Panc1 (cell line): ENCODE data around the gene DOK7. TPM values are rescaled to one million over a fixed set of nuclear protein-coding genes. Genes with fewer than 3 reads are reported as not detected.

ENCODE experiments used
- ATAC-seq: fragments of 200-7000 bp; cut with Tn5 transposase; 2 replicates; pipeline ENCODE4 v1.9.1; 2020; ENCODE audit warnings: mild to moderate bottlenecking, moderate library complexity
- BruUV-seq: library from RNA; stranded (reverse); fragments of 400-500 nt; replicated peaks from 2 replicates; lab custom pipeline; 2021; lab: Mats Ljungman, UMichigan
- CTCF ChIA-PET: fragments of 300-600 bp; sonication (Branson Sonifier 250); formaldehyde crosslinking; loops from one replicate; lab custom pipeline; 2022; ENCODE audit warnings: antibody characterized with exemption; lab: Charles Lee
- POLR2A ChIA-PET: fragments of 300-600 bp; sonication (Branson Sonifier 250); formaldehyde crosslinking; loops from one replicate; lab custom pipeline; 2022; ENCODE audit warnings: antibody characterized with exemption; lab: Charles Lee
- DNase-seq: peaks from one replicate; pipeline ENCODE4 v3.0.0-alpha.2; 2010; ENCODE audit warnings: low read depth, low spot score
- H3K27ac ChIP-seq: 2 replicates; pipeline ENCODE4 v1.5.1; 2011; ENCODE audit warnings: mild to moderate bottlenecking, low read length, inconsistent platforms
- H3K27me3 ChIP-seq: fragments of 200-500 bp; sonication (Bioruptor generic); 2 replicates; pipeline ENCODE4 v1.6.0; 2014; ENCODE audit warnings: low read length, inconsistent platforms; ENCODE audit not compliant: control insufficient read depth, insufficient read depth
- H3K36me3 ChIP-seq: fragments of 200-500 bp; sonication (Bioruptor generic); 2 replicates; pipeline ENCODE4 v1.5.1; 2014; ENCODE audit warnings: inconsistent platforms, mild to moderate bottlenecking, low read length, moderate library complexity; ENCODE audit not compliant: control insufficient read depth, insufficient read depth
- H3K4me1 ChIP-seq: 2 replicates; pipeline ENCODE4 v1.5.1; 2011; ENCODE audit warnings: inconsistent platforms, mild to moderate bottlenecking, low read length, moderate library complexity; ENCODE audit not compliant: control insufficient read depth, insufficient read depth
- H3K4me3 ChIP-seq, 2 experiments: 2 replicates each; pipeline ENCODE4 v1.5.1; 2011 to 2012; ENCODE audit warnings: low read depth in 2 of 2, low read length in 2 of 2, mild to moderate bottlenecking in 2 of 2, inconsistent platforms in 1 of 2, moderate library complexity in 1 of 2
- H3K9me3 ChIP-seq: fragments of 200-500 bp; sonication (Bioruptor generic); 2 replicates; pipeline ENCODE4 v1.5.1; 2014; ENCODE audit warnings: low read depth, mild to moderate bottlenecking, inconsistent platforms, low read length, moderate library complexity; ENCODE audit not compliant: control insufficient read depth, insufficient read depth
- SIN3A ChIP-seq: IDR thresholded peaks from 2 replicates; pipeline ENCODE4 v1.6.1; 2012; ENCODE audit warnings: low read depth, mild to moderate bottlenecking, low read length, moderate library complexity, borderline replicate concordance; ENCODE audit not compliant: insufficient read depth
- TCF7L2 ChIP-seq: IDR thresholded peaks from 2 replicates; pipeline ENCODE4 v1.6.1; 2011; ENCODE audit warnings: mild to moderate bottlenecking, low read depth, low read length, inconsistent platforms
- in situ Hi-C: cut with HindIII; loops from 2 replicates; pipeline ENCODE4 v1.10.0; 2016; ENCODE audit warnings: low sequenced_read_pairs, low pct_unique_long_range_greater_than_20kb
- intact Hi-C: fragments of 100-400 bp; cut with micrococcal nuclease; formaldehyde crosslinking; loops from one replicate; pipeline ENCODE4 v1.10.0; 2022; ENCODE audit not compliant: unreplicated experiment
- total RNA-seq: library from RNA; stranded (reverse); gene quantifications from one replicate; pipeline ENCODE4 v1.2.1, GENCODE V29; 2021; ENCODE audit not compliant: unreplicated experiment
- TF ChIP-seq, protein P1 (sequence below), 2 experiments: IDR thresholded peaks; 2 replicates each; pipeline ENCODE4 v1.6.1; 2011 to 2012; ENCODE audit warnings: low read depth in 2 of 2, control low read depth in 1 of 2, low read length in 1 of 2, mild to moderate bottlenecking in 1 of 2, moderate library complexity in 1 of 2; ENCODE audit not compliant: insufficient read depth in 1 of 2
- TF ChIP-seq, protein P2 (sequence below): fragments of 450-650 bp; IDR thresholded peaks from 2 replicates; pipeline ENCODE4 v1.5.1; 2017; ENCODE audit warnings: mild to moderate bottlenecking

Gene DOK7
- total RNA-seq, 1 experiment from 2014 or later: 2.4 TPM

DNA sequence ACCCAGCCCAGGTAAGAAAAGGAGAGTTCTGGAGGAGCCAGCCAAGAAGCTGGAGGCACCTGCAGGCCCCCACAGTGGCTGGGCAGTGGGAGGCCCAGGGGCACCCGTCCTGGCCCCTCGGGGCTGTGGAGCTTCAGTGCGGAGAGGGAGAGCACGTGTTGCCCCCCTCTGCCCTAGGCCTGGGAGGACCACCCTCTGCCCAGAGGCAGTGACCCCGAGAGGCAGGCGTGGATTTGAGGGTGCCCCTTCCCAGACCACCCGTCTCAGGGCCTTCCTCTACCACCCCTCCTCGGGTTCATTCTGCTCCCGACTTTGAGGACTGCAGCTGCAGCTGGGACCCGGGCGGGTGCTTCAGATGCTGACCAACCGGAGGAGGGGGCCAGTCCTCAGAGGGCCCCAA, 33.5 kb upstream of the DOK7 start:
- Histone ChIP-seq H3K36me3 (no peaks in the 10 kb centered on the region), H3K27ac (no peak overlapping the region), H3K27me3 (no peaks in the 10 kb centered on the region), H3K4me3 (no peak overlapping the region), H3K4me1 (no peaks in the 10 kb centered on the region), H3K9me3 (no peaks in the 10 kb centered on the region)
- DNase-seq: no peak
- BruUV-seq: no TSS peak
- ChIA-PET CTCF (no interaction called here), POLR2A (no interaction called here)
- intact Hi-C loops (no loop called here), in situ Hi-C loops (no loop called here)
- ATAC-seq: no peak
- TF ChIP-seq, protein P1, sequence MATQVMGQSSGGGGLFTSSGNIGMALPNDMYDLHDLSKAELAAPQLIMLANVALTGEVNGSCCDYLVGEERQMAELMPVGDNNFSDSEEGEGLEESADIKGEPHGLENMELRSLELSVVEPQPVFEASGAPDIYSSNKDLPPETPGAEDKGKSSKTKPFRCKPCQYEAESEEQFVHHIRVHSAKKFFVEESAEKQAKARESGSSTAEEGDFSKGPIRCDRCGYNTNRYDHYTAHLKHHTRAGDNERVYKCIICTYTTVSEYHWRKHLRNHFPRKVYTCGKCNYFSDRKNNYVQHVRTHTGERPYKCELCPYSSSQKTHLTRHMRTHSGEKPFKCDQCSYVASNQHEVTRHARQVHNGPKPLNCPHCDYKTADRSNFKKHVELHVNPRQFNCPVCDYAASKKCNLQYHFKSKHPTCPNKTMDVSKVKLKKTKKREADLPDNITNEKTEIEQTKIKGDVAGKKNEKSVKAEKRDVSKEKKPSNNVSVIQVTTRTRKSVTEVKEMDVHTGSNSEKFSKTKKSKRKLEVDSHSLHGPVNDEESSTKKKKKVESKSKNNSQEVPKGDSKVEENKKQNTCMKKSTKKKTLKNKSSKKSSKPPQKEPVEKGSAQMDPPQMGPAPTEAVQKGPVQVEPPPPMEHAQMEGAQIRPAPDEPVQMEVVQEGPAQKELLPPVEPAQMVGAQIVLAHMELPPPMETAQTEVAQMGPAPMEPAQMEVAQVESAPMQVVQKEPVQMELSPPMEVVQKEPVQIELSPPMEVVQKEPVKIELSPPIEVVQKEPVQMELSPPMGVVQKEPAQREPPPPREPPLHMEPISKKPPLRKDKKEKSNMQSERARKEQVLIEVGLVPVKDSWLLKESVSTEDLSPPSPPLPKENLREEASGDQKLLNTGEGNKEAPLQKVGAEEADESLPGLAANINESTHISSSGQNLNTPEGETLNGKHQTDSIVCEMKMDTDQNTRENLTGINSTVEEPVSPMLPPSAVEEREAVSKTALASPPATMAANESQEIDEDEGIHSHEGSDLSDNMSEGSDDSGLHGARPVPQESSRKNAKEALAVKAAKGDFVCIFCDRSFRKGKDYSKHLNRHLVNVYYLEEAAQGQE (IDR thresholded peaks at IDR 0.05; ENCODE audit: insufficient read depth in 1 of 2, low read depth in 2 of 2, low read length in 1 of 2): no peak

DNA sequence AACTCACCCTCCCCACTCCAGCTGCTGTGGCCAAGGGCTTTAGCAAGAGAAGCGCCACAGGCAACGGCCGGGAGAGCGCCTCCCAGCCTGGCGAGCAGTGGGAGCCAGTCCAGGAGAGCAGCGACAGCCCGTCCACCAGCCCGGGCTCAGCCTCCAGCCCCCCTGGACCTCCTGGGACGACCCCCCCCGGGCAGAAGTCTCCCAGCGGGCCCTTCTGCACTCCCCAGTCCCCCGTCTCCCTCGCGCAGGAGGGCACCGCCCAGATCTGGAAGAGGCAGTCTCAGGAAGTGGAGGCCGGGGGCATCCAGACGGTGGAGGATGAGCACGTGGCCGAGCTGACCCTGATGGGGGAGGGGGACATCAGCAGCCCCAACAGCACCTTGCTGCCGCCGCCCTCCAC, 32.6 kb upstream of the DOK7 start:
- POLR2A ChIA-PET: no interaction called here

More for the DNA sequence above, 32.6 kb upstream of the DOK7 start:
- H3K4me1 ChIP-seq: no peaks in the 10 kb centered on the region
- H3K27me3 ChIP-seq: no peaks in the 10 kb centered on the region
- intact Hi-C loops: no loop called here
- no peak overlapping the region for H3K27ac ChIP-seq
- in situ Hi-C loops: no loop called here
- CTCF ChIA-PET: no interaction called here
- TF ChIP-seq, protein P1 (IDR thresholded peaks at IDR 0.05; ENCODE audit: insufficient read depth in 1 of 2, low read depth in 2 of 2, low read length in 1 of 2): no peak
- TF ChIP-seq, protein P2, sequence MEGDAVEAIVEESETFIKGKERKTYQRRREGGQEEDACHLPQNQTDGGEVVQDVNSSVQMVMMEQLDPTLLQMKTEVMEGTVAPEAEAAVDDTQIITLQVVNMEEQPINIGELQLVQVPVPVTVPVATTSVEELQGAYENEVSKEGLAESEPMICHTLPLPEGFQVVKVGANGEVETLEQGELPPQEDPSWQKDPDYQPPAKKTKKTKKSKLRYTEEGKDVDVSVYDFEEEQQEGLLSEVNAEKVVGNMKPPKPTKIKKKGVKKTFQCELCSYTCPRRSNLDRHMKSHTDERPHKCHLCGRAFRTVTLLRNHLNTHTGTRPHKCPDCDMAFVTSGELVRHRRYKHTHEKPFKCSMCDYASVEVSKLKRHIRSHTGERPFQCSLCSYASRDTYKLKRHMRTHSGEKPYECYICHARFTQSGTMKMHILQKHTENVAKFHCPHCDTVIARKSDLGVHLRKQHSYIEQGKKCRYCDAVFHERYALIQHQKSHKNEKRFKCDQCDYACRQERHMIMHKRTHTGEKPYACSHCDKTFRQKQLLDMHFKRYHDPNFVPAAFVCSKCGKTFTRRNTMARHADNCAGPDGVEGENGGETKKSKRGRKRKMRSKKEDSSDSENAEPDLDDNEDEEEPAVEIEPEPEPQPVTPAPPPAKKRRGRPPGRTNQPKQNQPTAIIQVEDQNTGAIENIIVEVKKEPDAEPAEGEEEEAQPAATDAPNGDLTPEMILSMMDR: no peak
- TF ChIP-seq TCF7L2 (no peak), SIN3A (no peak)
- no peaks in the 10 kb centered on the region for H3K36me3 ChIP-seq
- no TSS peak for BruUV-seq
- no peaks in the 10 kb centered on the region for H3K9me3 ChIP-seq
- ATAC-seq: no peak
- H3K4me3 ChIP-seq: no peak overlapping the region
- no peak for DNase-seq
